Gastrocnemius medialis (tissue), 4 donors: ENCODE measurements around the gene PIGH. TPM values are rescaled to one million over a fixed set of nuclear protein-coding genes. Genes with fewer than 3 reads are reported as not detected.

ENCODE experiments used
- ATAC-seq, 2 donors: fragments of 150-250 bp; one replicate each; pipeline ENCODE4 v1.9.1; 2016
- DNase-seq, 2 donors: peaks; one replicate each; pipeline ENCODE4 v3.0.0-alpha.2; 2019
- H3K27ac ChIP-seq, 4 donors: fragments of 200-600 bp; sonication (generic); 1 replicate in 1 of 4; 2 replicates in 3 of 4; pipeline ENCODE4 v1.5.1; 2016 to 2018; ENCODE audit warnings: mild to moderate bottlenecking in 2 of 4, moderate library complexity in 1 of 4
- H3K27me3 ChIP-seq, 3 donors: fragments of 200-600 bp; sonication (generic) in 2 of 3; 1 replicate in 1 of 3; 2 replicates in 2 of 3; pipeline versions ENCODE4 v1.5.1 to v1.6.0; 2016 to 2019; ENCODE audit warnings: mild to moderate bottlenecking in 1 of 3, moderate library complexity in 1 of 3
- H3K36me3 ChIP-seq, 2 donors: fragments of 200-600 bp; sonication (generic) in 1 of 2; one replicate each; pipeline ENCODE4 v1.5.1; 2017 to 2018
- H3K4me1 ChIP-seq, 2 donors: fragments of 200-600 bp; sonication (generic) in 1 of 2; one replicate each; pipeline ENCODE4 v1.5.1; 2016 to 2017; ENCODE audit warnings: mild to moderate bottlenecking in 2 of 2
- H3K4me3 ChIP-seq, 4 donors: fragments of 200-600 bp; sonication (generic) in 3 of 4; 1 replicate in 1 of 4; 2 replicates in 3 of 4; pipeline ENCODE4 v1.5.1; 2016 to 2019; ENCODE audit warnings: mild to moderate bottlenecking in 2 of 4
- H3K9me3 ChIP-seq, 3 donors: fragments of 200-600 bp; sonication (generic) in 2 of 3; 1 replicate in 1 of 3; 2 replicates in 2 of 3; pipeline ENCODE4 v1.5.1; 2016 to 2019
- POLR2A ChIP-seq, 2 donors: fragments of 450-650 bp; IDR thresholded peaks; one replicate each; pipeline ENCODE4 v1.6.1; 2017; ENCODE audit warnings: antibody characterized with exemption in 2 of 2, mild to moderate bottlenecking in 2 of 2, moderate library complexity in 2 of 2
- in situ Hi-C, 4 donors: fragments of 200-750 bp; cut with MboI; loops; one replicate each; pipeline versions ENCODE4 v1.15.0 to v1.8.0; 2017; ENCODE audit warnings: low sequenced_read_pairs in 4 of 4
- intact Hi-C: fragments of 100-400 bp; cut with DNase I; formaldehyde crosslinking; loops from one replicate; pipeline ENCODE4 v1.15.1; 2023; ENCODE audit warnings: low total_unique reads
- total RNA-seq, 4 donors: library from RNA; depleted of rRNA; stranded (reverse); fragments of >200 nt; gene quantifications; one replicate each; pipeline versions ENCODE4 v1.1.0 to v1.2.3, GENCODE V29; 2016
- TF ChIP-seq, protein P1 (sequence below), 5 experiments: fragments of 450-650 bp in 3 of 5; fragments of 200-600 bp in 2 of 5; sonication (generic) in 2 of 5; IDR thresholded peaks in 4 of 5; conservative IDR thresholded peaks in 1 of 5; 1 replicate in 4 of 5; 2 replicates in 1 of 5; pipeline ENCODE4 v1.5.1; 2016 to 2019; ENCODE audit warnings: antibody characterized with exemption in 5 of 5, mild to moderate bottlenecking in 3 of 5, moderate library complexity in 3 of 5

Gene PIGH
- total RNA-seq, 4 donors from 2014 or later: 27.8 to 48.5 (median 35.3) TPM

DNA sequence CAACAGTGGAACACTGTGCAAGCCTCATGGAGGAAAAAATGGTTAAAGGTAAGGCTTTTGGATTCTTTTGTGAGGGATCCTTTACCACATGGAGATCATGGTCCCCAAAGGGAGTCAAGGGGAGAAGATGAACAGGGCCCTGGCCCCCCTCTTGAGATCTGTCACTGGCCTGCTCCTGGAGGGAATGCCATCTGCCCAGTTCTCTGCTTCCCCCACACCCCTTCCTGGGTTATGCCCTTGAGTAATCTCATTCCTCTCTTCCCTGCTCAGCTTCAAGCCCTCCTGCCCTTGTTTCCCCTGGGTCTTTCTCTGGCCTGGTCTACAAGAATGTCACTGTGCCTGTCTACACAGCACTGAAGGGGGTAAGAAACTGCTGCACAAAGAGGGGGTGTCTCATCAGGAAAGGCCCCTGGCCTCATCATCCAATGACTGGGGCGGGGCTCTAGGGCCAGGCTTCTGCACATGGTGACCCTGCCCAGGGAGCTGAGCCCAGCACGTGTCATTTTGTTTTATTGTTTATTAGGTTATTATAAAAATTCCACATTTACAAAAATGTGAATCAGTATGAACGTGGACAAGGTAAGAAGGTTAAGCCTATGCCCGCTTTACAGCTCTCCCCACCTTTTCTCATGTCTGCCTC lies 30.3 kb downstream of the PIGH start:
- no peaks in the 10 kb centered on the region for H3K9me3 ChIP-seq
- TF ChIP-seq, protein P1, sequence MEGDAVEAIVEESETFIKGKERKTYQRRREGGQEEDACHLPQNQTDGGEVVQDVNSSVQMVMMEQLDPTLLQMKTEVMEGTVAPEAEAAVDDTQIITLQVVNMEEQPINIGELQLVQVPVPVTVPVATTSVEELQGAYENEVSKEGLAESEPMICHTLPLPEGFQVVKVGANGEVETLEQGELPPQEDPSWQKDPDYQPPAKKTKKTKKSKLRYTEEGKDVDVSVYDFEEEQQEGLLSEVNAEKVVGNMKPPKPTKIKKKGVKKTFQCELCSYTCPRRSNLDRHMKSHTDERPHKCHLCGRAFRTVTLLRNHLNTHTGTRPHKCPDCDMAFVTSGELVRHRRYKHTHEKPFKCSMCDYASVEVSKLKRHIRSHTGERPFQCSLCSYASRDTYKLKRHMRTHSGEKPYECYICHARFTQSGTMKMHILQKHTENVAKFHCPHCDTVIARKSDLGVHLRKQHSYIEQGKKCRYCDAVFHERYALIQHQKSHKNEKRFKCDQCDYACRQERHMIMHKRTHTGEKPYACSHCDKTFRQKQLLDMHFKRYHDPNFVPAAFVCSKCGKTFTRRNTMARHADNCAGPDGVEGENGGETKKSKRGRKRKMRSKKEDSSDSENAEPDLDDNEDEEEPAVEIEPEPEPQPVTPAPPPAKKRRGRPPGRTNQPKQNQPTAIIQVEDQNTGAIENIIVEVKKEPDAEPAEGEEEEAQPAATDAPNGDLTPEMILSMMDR (IDR thresholded peaks at IDR 0.05 in 4 of 5, conservative IDR thresholded peaks at IDR 0.05 in 1 of 5): no peak
- TF ChIP-seq POLR2A (IDR thresholded peaks at IDR 0.05): no peak
- peaks cover 7 to 10% of the 10 kb centered on the region in 2 donors for H3K4me1 ChIP-seq
- no peak overlapping the region for H3K27ac ChIP-seq
- DNase-seq (no peak), ATAC-seq (no peak)
- no peak overlapping the region for H3K4me3 ChIP-seq
- H3K27me3 ChIP-seq: no peaks in the 10 kb centered on the region
- H3K36me3 ChIP-seq: no peaks in the 10 kb centered on the region
- in situ Hi-C loops: loop anchor here (5.0 to 10.0 kb wide), 3 partner anchors 42 to 145 kb away; no protein-coding TSS in a partner anchor
- intact Hi-C loops: no loop called here

DNA sequence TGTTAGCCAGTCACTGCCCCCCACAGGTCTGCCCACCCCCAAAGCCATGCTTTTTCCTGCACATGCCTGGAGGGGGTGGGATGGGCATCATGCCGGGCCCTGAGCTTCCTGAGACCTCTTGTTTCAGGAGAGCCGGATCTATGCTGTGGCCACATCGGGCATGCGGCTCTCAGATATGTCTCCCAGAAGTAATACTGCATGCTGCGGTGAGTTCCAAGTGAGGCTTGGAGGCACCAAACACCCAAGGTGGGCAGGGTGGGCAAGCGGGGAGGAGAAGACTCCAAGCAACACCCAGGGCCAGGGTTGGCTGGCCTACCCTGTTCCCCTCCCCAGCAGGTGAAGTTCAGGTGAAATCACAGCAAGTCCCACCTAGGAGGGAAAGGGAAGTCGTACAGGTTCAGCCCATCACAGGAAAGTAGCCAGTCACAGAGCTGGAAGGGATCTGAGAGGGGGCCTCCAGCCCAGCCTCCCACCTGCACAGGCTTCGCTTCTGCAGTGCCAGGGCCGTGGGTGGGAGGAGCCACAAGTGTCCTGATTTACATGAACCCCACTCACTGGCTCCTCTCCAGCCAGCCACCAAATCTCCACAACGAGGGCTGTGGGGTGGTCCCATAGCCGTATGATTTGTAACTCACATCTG lies 30.9 kb downstream of the PIGH start:
- intact Hi-C loops (no loop called here), in situ Hi-C loops (loop anchor here in 3 of 4 donors (5.0 to 10.0 kb wide), 3 partner anchors 42 to 144 kb away; no protein-coding TSS in a partner anchor)
- no peaks in the 10 kb centered on the region for H3K27me3 ChIP-seq
- no peaks in the 10 kb centered on the region for H3K9me3 ChIP-seq
- H3K36me3 ChIP-seq: no peaks in the 10 kb centered on the region
- DNase-seq: no peak
- no peak for ATAC-seq
- H3K4me1 ChIP-seq: peaks cover 7 to 10% of the 10 kb centered on the region in 2 donors
- TF ChIP-seq, protein P1 (IDR thresholded peaks at IDR 0.05 in 4 of 5, conservative IDR thresholded peaks at IDR 0.05 in 1 of 5): no peak
- no peak for TF ChIP-seq POLR2A (IDR thresholded peaks at IDR 0.05)
- H3K4me3 ChIP-seq: no peak overlapping the region
- H3K27ac ChIP-seq: no peak overlapping the region

DNA sequence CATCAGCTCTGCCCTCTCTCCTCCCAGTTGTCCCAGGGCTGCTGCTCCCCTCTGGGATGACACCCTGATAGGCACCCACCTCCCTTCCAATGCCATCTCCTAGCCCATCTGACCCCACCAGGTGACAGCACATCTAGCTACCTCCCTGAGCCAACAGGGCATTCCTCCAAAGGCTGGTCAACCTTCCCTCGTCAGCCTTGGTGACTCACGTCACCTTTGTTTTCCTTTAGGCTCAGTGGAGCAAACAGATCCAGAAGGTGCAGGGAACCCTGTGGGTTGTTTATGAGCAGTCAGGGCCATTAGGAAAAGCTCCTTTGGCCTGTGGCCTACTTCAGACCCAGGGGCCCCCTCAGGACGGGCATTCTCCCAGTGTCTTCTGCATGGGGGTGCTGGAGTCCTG lies 32.4 kb downstream of the PIGH start:
- ATAC-seq (peak; percentile 18 to 34), DNase-seq (peak in 1 of 2 donors; percentile 30)
- in situ Hi-C loops: loop anchor here in 3 of 4 donors (5.0 to 10.0 kb wide), 3 partner anchors 40 to 143 kb away; no protein-coding TSS in a partner anchor
- intact Hi-C loops: no loop called here
- H3K27ac ChIP-seq: no peak overlapping the region
- peaks cover 7 to 10% of the 10 kb centered on the region in 2 donors for H3K4me1 ChIP-seq
- no peaks in the 10 kb centered on the region for H3K9me3 ChIP-seq
- H3K27me3 ChIP-seq: no peaks in the 10 kb centered on the region
- no peak for TF ChIP-seq POLR2A (IDR thresholded peaks at IDR 0.05)
- H3K4me3 ChIP-seq: no peak overlapping the region
- no peaks in the 10 kb centered on the region for H3K36me3 ChIP-seq

DNA sequence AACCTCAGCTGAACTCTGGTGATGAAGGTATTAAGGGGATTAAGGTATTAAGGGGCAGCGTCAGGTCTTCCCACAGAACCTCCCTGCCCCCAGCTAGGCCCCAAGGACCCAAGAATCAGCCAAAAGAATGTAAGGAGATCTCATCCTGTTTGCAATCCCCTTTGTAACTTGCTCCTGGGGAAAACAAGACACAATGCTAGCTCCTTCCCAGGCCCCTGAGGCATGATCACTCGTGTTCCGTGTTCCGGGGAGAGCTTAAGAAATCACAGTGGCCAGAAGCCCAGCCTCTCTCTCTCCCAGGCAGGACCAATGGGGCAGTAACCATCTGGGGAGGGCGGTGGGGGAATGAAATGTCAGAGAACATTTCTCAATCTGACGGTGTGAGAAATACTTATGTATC lies 33.2 kb downstream of the PIGH start:
- ATAC-seq (peak; percentile 67 to 77), DNase-seq (peak; percentile 47 to 65)
- Histone ChIP-seq H3K27me3 (no peaks in the 10 kb centered on the region), H3K36me3 (no peaks in the 10 kb centered on the region), H3K27ac (peak overlapping the region in 2 of 4 donors; percentile 9 to 64), H3K4me3 (no peak overlapping the region), H3K4me1 (peaks cover 7 to 10% of the 10 kb centered on the region in 2 donors), H3K9me3 (no peaks in the 10 kb centered on the region)
- in situ Hi-C loops: loop anchor here in 3 of 4 donors (5.0 to 10.0 kb wide), 3 partner anchors 40 to 142 kb away; no protein-coding TSS in a partner anchor
- no peak for TF ChIP-seq POLR2A (IDR thresholded peaks at IDR 0.05)
- TF ChIP-seq, protein P1 (IDR thresholded peaks at IDR 0.05 in 4 of 5, conservative IDR thresholded peaks at IDR 0.05 in 1 of 5): no peak
- intact Hi-C loops: no loop called here

DNA sequence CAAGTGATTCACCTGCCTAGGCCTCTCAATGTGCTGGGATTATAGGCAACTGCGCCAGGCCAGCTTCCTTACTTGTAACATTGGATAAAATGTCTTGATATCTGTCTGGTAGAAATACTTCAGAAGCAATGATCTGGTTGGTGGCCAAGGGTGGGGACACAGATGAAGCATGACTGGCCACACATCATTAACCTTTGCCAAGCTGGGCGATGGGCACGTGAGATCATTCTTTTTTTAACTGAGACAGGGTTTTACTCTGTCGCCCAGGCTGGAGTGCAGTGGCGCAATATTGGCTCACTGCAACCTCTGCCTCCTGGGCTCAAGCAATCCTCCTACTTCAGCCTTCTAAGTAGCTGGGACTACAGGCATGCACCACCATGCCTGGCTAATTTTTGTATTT lies 35.8 kb downstream of the PIGH start:
- TF ChIP-seq POLR2A (IDR thresholded peaks at IDR 0.05): no peak
- TF ChIP-seq, protein P1 (IDR thresholded peaks at IDR 0.05 in 4 of 5, conservative IDR thresholded peaks at IDR 0.05 in 1 of 5): no peak
- Histone ChIP-seq H3K36me3 (no peaks in the 10 kb centered on the region), H3K9me3 (no peaks in the 10 kb centered on the region), H3K27me3 (no peaks in the 10 kb centered on the region), H3K27ac (no peak overlapping the region), H3K4me1 (peaks cover 7 to 10% of the 10 kb centered on the region in 2 donors), H3K4me3 (no peak overlapping the region)
- ATAC-seq (no peak), DNase-seq (no peak)
- intact Hi-C loops: no loop called here
- in situ Hi-C loops: loop anchor here in 2 of 4 donors (10.0 kb wide), 1 partner anchor 139 kb away; no protein-coding TSS in a partner anchor
